Activated CD8-positive, alpha-beta T cell treated with anti-CD3 and anti-CD28 coated beads for 36 hours (primary cell): ENCODE data around the gene TRAF2. TPM values are rescaled to one million over a fixed set of nuclear protein-coding genes. Genes with fewer than 3 reads are reported as not detected.

Experiments used
- ATAC-seq: fragments of 200-7000 bp; cut with Tn5 transposase; one replicate; pipeline ENCODE4 v1.10.0; 2021; ENCODE audit warnings: mild to moderate bottlenecking, moderate library complexity
- CTCF ChIA-PET: fragments of 350-600 bp; sonication (Branson Sonifier 250); formaldehyde crosslinking; loops from one replicate; lab custom pipeline; 2021; ENCODE audit warnings: antibody characterized with exemption; lab: Charles Lee
- POLR2A ChIA-PET: fragments of 350-600 bp; sonication (Branson Sonifier 250); formaldehyde crosslinking; loops from one replicate; lab custom pipeline; 2021; ENCODE audit warnings: antibody characterized with exemption; lab: Charles Lee
- DNase-seq: peaks from one replicate; pipeline ENCODE4 v3.0.0-alpha.2; 2020
- H3K27ac Mint-ChIP-seq: one replicate; pipeline ENCODE4 v1.8.0; 2021; ENCODE audit warnings: mild to moderate bottlenecking, mixed read lengths
- H3K27me3 Mint-ChIP-seq: one replicate; pipeline ENCODE4 v1.8.0; 2021; ENCODE audit warnings: mixed read lengths
- H3K36me3 Mint-ChIP-seq: one replicate; pipeline ENCODE4 v1.8.0; 2021; ENCODE audit warnings: low read depth, mixed read lengths
- H3K4me1 Mint-ChIP-seq: one replicate; pipeline ENCODE4 v1.8.0; 2021; ENCODE audit warnings: low read depth, mixed read lengths
- H3K4me3 Mint-ChIP-seq: one replicate; pipeline ENCODE4 v1.8.0; 2021; ENCODE audit warnings: mild to moderate bottlenecking, moderate library complexity, mixed read lengths
- H3K9me3 Mint-ChIP-seq: one replicate; pipeline ENCODE4 v1.8.0; 2021; ENCODE audit warnings: mixed read lengths
- intact Hi-C: fragments of 100-400 bp; cut with micrococcal nuclease; formaldehyde crosslinking; loops from one replicate; pipeline ENCODE4 v1.10.0; 2022
- total RNA-seq, 2 experiments: library from RNA; stranded (reverse); gene quantifications; one replicate each; pipeline ENCODE4 v1.2.3, GENCODE V29; 2021
- TF ChIP-seq, protein P1 (sequence below): fragments of 200-600 bp; IDR thresholded peaks from one replicate; pipeline ENCODE4 v1.8.0; 2022; ENCODE audit warnings: antibody characterized with exemption, mild to moderate bottlenecking

Gene TRAF2
- total RNA-seq, 2 experiments from 2014 or later, result 34.8 to 40.5 TPM

DNA sequence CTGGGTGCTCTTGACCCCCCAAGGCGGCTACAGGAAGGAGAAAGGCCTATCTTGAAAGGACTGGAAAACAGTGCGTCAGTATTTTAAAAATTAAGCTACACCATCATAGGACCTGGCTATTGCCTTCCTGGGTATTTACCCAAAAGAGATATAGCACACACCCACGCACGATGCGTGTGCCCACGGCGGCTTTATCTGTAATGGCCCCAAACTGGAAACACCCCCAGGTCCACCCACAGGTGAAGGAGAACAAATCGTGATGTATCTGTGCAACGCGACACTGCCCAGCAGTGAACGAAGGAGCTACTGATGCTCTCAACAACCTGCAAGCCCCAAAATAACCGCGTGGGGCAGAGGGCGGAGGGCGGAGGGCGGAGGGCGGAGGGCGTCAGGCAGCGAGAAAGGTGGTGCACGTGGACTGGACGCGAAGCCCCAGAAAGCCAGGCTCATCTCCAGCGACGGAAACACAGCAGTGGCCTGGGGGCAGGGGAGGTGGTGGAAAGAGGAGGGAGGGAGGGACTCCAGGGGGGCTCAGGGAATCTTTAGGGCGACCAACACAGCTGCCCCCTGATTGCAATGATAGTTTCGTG lies 78.6 kb downstream of the TRAF2 start:
- peaks cover 33% of the 10 kb centered on the region for H3K4me1 Mint-ChIP-seq
- H3K27ac Mint-ChIP-seq, result no peak overlapping the region
- DNase-seq, result no peak
- TF ChIP-seq, protein P1, sequence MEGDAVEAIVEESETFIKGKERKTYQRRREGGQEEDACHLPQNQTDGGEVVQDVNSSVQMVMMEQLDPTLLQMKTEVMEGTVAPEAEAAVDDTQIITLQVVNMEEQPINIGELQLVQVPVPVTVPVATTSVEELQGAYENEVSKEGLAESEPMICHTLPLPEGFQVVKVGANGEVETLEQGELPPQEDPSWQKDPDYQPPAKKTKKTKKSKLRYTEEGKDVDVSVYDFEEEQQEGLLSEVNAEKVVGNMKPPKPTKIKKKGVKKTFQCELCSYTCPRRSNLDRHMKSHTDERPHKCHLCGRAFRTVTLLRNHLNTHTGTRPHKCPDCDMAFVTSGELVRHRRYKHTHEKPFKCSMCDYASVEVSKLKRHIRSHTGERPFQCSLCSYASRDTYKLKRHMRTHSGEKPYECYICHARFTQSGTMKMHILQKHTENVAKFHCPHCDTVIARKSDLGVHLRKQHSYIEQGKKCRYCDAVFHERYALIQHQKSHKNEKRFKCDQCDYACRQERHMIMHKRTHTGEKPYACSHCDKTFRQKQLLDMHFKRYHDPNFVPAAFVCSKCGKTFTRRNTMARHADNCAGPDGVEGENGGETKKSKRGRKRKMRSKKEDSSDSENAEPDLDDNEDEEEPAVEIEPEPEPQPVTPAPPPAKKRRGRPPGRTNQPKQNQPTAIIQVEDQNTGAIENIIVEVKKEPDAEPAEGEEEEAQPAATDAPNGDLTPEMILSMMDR, result no peak
- no peaks in the 10 kb centered on the region for H3K9me3 Mint-ChIP-seq
- no peak overlapping the region for H3K4me3 Mint-ChIP-seq
- H3K36me3 Mint-ChIP-seq, result no peaks in the 10 kb centered on the region
- POLR2A ChIA-PET, result interaction anchor here (0.6 to 2.3 kb wide), 3 partner anchors 10 to 1564 kb away, joined by 3 to 10 read pairs (median 3); partner anchors contain the start of gene PAXX
- CTCF ChIA-PET, result interaction anchor here (0.9 to 2.2 kb wide), 2 partner anchors 11 to 62 kb away, joined by 3 to 7 read pairs; no protein-coding TSS in a partner anchor
- intact Hi-C loops, result no loop called here
- H3K27me3 Mint-ChIP-seq, result no peaks in the 10 kb centered on the region
- no peak for ATAC-seq

DNA sequence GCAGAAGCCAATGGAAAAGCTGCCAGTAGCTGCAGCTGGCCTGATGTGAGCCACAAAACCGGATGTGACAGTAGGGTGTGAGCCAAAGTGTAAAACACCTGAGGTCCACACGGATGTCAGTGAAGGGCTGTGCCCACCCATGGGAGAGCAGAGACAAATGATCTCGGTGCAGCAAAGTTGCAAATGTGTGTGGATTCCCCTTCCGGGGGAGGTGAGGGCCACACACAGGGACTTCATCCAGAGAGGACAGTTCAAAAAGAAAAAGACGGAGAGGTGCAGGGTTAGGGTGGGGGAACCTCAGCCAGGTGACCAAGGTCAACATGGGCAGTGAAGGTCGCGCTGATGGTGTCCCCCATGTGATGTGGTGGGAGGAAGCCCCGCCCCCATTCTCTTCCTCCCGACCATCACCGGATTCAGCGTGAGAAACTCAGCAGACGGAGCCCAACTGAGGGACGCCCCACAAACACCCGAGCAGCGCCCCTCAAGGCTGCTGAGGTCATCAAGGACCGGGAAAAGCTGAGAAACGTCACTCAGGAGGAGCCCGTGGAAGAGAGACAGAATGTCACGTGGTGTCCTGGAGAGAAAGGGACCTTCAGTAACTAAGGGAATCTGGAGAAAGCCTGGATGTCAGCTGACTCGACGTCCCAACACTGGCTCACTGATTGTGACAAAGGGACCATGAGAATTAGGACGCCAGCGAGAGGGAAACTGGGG lies 79.6 kb downstream of the TRAF2 start:
- DNase-seq, result peak; percentile 73
- POLR2A ChIA-PET, result interaction anchor here (2.3 kb wide), 1 partner anchor 9 kb away, joined by 10 read pairs; no protein-coding TSS in a partner anchor
- peaks cover 23% of the 10 kb centered on the region for H3K4me1 Mint-ChIP-seq

GRCh38 chr9:136968333-136969127 lies 82.2 kb downstream of the TRAF2 start:
- intact Hi-C loops, result no loop called here
- Mint-ChIP-seq H3K27me3 (no peaks in the 10 kb centered on the region), H3K4me1 (peaks cover 17% of the 10 kb centered on the region), H3K9me3 (no peaks in the 10 kb centered on the region), H3K27ac (no peak overlapping the region), H3K36me3 (no peaks in the 10 kb centered on the region), H3K4me3 (no peak overlapping the region)
- POLR2A ChIA-PET, result interaction anchor here (0.5 kb wide), 1 partner anchor 190 kb away, joined by 3 read pairs; no protein-coding TSS in a partner anchor
- DNase-seq, result no peak
- no peak for ATAC-seq
- TF ChIP-seq, protein P1, result no peak
- CTCF ChIA-PET, result interaction anchor here (0.7 kb wide), 1 partner anchor 60 kb away, joined by 4 read pairs; the partner anchor contains the start of gene ABCA2

More for the DNA sequence above, 79.6 kb downstream of the TRAF2 start:
- intact Hi-C loops, result no loop called here
- peak; percentile 81 for ATAC-seq
- TF ChIP-seq, protein P1, result no peak
- Mint-ChIP-seq H3K27me3 (no peaks in the 10 kb centered on the region), H3K4me3 (peak overlapping the region; percentile 39), H3K9me3 (no peaks in the 10 kb centered on the region), H3K36me3 (no peaks in the 10 kb centered on the region), H3K27ac (peak overlapping the region; percentile 53)
- CTCF ChIA-PET, result interaction anchor here (0.9 to 2.2 kb wide), 3 partner anchors 10 to 69 kb away, joined by 3 to 7 read pairs (median 3); no protein-coding TSS in a partner anchor

- ChIA-PET CTCF (interaction anchor here (0.7 kb wide), 1 partner anchor 60 kb away, joined by 4 read pairs; the partner anchor contains the start of gene ABCA2), POLR2A (interaction anchor here (0.5 to 0.8 kb wide), 3 partner anchors 10 to 320 kb away, joined by 3 to 4 read pairs (median 3); no protein-coding TSS in a partner anchor)
- no peak for ATAC-seq
- Mint-ChIP-seq H3K4me3 (no peak overlapping the region), H3K36me3 (no peaks in the 10 kb centered on the region), H3K27ac (no peak overlapping the region), H3K9me3 (no peaks in the 10 kb centered on the region), H3K27me3 (no peaks in the 10 kb centered on the region), H3K4me1 (peaks cover 17% of the 10 kb centered on the region)
- DNase-seq, result no peak
- intact Hi-C loops, result no loop called here
- TF ChIP-seq, protein P1, result no peak
These were observed 82.8 kb downstream of the TRAF2 start for GRCh38 chr9:136969150-136969549.
